Measurements from ENCODE around the gene PPP4C.
A peak's percentile ranks its signal among the peaks of the same experiment; 100 is the strongest.

Gene PPP4C

DNA sequence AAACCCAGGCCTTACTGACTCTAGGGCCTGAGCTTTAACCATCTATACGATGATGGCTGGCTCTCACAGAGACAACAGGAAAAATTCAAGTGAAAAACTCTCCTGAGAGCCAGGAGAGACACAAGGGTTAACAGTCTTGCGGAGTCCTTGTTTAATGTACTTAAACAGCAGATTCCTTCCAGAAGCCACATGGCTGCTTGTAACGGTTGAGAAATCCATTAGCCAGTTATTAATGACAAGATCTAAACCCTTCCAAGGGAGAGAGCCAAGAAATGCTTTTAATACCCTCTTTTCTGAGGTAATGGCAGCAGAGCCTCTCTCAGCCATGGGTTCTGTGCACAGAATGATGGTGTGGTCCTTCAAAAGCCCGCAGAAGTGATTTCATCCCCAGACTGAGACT lies 15.4 kb upstream of the PPP4C start:
- no peak for DNase-seq

GRCh38 chr16:30060836-30061554 lies 14.8 kb upstream of the PPP4C start:
- DNase-seq, result no peak

GRCh38 chr16:30063278-30063892 lies 12.4 kb upstream of the PPP4C start:
- no peak for DNase-seq

DNA sequence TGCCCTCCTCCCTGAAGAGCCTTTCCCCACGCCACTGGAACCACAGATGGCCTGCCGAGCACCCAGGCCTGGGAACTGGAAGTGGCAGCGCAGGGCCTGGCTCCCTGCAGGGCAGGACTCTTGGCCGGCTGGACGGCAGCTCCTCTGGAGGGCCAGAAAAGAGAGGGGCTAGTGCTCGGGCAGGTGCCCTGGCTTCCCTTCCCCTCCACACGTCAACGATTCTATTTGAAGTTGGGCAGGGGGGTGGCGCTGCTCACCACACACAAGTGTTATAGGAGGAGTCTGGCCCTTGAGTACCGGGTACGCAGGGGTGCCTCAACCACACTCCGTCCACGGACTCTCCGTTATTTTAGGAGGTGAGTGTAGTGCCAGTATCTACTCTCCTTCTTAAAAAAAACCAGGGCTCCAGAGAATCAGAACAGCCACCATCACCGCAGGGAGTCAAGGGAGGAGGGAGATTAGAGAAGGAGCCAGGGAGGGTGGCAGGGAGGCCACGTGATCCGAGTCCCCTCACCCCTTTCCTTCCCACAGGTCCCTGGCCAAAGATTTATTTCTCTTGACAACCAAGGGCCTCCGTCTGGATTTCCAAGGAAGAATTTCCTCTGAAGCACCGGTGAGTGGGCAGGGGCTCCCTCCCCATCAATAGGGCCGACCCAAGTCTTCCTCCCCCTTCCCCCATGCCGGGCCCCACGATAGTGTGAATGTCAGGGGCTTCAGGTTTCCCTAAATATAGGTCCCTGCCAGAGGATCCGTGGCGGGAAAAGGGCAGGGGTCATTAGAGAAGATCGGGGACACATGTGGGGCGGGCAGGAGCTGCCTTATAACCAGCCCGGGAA lies 11.7 kb upstream of the PPP4C start:
- DNase-seq, result peak in 1 of 2 donors; percentile 49

DNA sequence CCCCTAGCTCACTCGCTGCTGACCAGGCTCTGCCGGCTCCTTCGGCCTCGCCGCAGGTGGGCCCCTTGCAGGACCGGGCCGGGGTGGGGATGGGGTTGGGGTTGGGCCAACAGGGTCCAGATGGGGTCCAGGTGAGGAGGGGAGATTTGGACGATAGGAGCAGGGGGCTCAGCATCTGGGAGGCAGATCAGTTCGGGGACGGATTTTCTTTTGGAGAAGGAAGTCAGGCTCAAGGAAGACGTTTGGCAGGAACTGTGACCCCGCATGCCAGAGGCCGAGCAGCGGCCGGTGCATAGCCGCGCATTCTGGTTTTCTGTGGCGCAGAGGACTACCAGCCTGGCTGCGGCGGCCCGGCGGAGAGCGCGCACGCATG lies 11.1 kb upstream of the PPP4C start:
- no peak for DNase-seq

GRCh38 chr16:30065102-30065942 lies 10.5 kb upstream of the PPP4C start, which contains the start of gene ALDOA:
Gene ALDOA, plus strand, starts transcription at chr16:30065760. Its CDS starts 1,138 bp downstream, at chr16:30066898.
- DNase-seq, result peak; percentile 98 to 99

- DNase-seq, result peak; percentile 50 to 73
These were observed 9.6 kb upstream of the PPP4C start for GRCh38 chr16:30065943-30066760.

GRCh38 chr16:30066761-30067583 lies 8.8 kb upstream of the PPP4C start:
- DNase-seq, result peak; percentile 60 to 77

DNA sequence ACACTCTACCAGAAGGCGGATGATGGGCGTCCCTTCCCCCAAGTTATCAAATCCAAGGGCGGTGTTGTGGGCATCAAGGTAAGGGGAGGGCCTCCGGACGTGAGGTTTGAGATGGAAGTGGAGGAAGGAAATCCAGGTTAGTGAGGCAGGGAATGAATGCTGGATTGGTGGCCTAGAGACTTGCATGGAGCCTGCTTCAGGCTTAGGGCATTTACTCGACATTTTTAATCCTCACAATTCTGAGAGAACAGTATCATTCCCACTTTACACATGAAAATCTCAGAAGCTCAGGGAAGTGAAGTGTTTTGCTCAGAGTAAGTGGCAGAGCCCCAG lies 8.2 kb upstream of the PPP4C start:
- DNase-seq, result no peak

GRCh38 chr16:30068333-30068732 lies 7.5 kb upstream of the PPP4C start:
- no peak for DNase-seq

GRCh38 chr16:30068750-30069610 lies 6.8 kb upstream of the PPP4C start:
- peak; percentile 35 to 38 for DNase-seq

- no peak for DNase-seq
These were observed 6.0 kb upstream of the PPP4C start for GRCh38 chr16:30069611-30070462.

- DNase-seq, result no peak
These were observed 5.3 kb upstream of the PPP4C start for GRCh38 chr16:30070490-30070889.

DNA sequence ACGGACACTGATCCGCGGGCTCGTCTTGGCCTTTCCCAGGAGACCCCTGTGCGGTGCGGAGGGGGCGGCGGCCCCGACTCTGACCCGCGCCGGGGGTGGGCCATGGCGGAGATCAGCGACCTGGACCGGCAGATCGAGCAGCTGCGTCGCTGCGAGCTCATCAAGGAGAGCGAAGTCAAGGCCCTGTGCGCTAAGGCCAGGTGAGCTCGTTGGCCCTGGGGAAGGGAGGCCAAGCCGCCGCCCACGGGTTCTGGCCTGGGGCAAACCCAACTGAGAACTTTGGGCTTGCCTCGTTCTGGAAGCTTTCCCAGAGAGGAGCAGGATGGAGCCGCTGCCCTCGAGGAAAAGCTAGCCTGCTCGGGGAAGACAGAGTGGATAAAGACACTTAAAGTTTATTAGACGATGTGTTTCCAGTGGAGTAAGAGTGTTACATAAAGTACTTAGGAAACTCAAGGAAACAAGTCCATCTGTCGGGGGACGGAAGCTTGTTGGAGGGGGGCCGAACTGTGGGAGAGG lies 540 bp downstream of the PPP4C start:
- peak in 1 of 2 donors; percentile 16 for DNase-seq

GRCh38 chr16:30077656-30078055 lies 1.9 kb downstream of the PPP4C start:
- peak in 1 of 2 donors; percentile 42 for DNase-seq

- DNase-seq, result no peak
These were observed 3.0 kb downstream of the PPP4C start for GRCh38 chr16:30078744-30079143.

DNA sequence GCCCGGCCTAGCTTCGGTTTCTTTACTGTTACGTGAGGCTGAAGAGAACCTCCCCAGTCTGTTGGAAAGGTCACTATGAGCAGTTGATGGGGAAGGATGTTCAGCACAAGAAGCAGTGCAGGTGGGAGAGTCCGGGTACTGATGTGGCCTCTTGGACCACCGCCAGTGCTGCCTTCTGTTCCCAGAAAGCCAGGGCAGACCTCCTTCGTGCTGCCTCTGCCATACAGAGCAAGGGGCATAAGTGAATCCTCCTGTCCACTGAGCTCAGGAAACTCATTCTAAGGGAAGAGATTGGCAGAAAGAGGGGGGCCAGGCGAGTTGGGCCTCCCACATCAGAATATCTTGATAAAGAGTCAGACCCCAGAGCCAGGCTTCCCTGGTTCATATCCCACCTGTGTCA lies 3.7 kb downstream of the PPP4C start:
- DNase-seq, result no peak

DNA sequence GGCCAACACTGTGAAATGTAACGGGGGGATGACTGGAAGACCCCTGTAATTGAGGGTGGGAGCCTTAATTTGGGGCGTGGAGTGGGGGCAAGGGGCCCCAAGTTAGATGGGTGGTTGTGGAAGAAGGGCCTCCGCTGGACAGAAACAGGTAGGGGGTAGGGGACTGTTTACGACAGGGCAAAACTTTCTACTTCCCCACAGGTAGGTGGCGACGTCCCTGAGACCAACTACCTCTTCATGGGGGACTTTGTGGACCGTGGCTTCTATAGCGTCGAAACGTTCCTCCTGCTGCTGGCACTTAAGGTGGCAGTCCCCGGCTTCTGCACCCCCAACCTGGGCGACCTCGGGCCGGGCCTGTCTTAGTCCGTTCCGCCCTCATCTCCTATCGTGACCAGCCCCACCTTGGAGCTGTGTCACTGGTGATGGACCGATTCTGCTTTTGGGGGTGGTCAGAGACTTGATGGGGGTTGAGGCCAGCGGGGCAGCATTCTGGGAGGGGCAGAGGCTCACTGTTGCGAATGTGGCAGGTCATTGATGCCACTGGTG lies 6.8 kb downstream of the PPP4C start:
- no peak for DNase-seq

Data from inflammatory macrophage (primary cell).